ENCODE results near the gene TMEM242. TPM values are rescaled to one million over a fixed set of nuclear protein-coding genes. Genes with fewer than 3 reads are reported as not detected.

Gene TMEM242
- total and polyA plus RNA-seq, 2 of the 13 experiments (the other 11 are each of a cell fraction or from before 2014, with no cell fraction given), result 5.6 to 11.1 TPM

DNA sequence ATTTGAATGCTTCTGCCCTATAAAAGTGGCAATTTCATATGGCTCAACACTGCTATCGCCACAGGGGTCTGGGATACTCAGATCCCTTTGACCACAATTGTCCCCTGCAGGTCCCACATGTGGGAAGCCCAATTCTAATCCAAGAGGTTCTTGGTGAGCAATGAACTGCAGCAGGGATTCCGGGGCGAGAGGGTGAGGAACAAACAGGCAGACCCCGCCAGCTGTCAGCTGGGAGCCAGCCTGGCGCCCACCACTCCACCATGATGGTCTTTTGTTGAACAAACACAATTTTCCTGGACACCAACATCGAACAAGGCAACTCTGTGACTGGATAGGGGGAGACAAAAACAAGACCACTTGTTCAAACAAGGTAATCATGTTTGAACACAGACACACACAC is 80.5 kb downstream of the TMEM242 start:
- Histone ChIP-seq H3K36me3 (replicated peaks in 1 of 2; ENCODE audit: control insufficient read depth in 1 of 2, insufficient read depth in 2 of 2, low read length in 2 of 2) (no peaks in the 10 kb centered on the region), H3K27ac (ENCODE audit: extremely low read length, insufficient read depth, low read length) (no peak overlapping the region), H4K20me1 (ENCODE audit: insufficient read depth, low read length) (no peaks in the 10 kb centered on the region), H3K27me3 (ENCODE audit: control insufficient read depth in 1 of 2, insufficient read depth in 2 of 2, low read length in 2 of 2) (peaks cover 6 to 61% of the 10 kb centered on the region in 2 experiments; a peak in 3 of 5 replicates), H2AFZ (ENCODE audit: low read length) (no peak overlapping the region), H3K4me1 (ENCODE audit: insufficient read depth, low read length) (peaks cover 13% of the 10 kb centered on the region), H3K4me3 (replicated peaks in 1 of 3; ENCODE audit: insufficient read depth in 1 of 3, low read depth in 2 of 3, low read length in 3 of 3) (no peak overlapping the region), H3K79me2 (ENCODE audit: insufficient read depth, low read length) (no peaks in the 10 kb centered on the region), H3K9ac (ENCODE audit: insufficient read depth, low read depth, low read length) (no peak overlapping the region), H3K9me3 (ENCODE audit: low read length) (no peaks in the 10 kb centered on the region), H3K4me2 (ENCODE audit: low read depth, low read length) (no peak overlapping the region)
- no peak for FAIRE-seq
- no TSS peak for BruUV-seq (replicated peaks)
- TF ChIP-seq JUND (CRISPR knock-in tag; IDR thresholded peaks at IDR 0.05), result no peak
- TF ChIP-seq ZNF510 (CRISPR knock-in tag; IDR thresholded peaks at IDR 0.05; ENCODE audit: low read depth), result no peak
- TF ChIP-seq ZNF230 (CRISPR knock-in tag; IDR thresholded peaks at IDR 0.05), result no peak
- TF ChIP-seq ZNF772 (CRISPR knock-in tag; IDR thresholded peaks at IDR 0.05), result no peak
- TF ChIP-seq KDM2A (CRISPR knock-in tag; IDR thresholded peaks at IDR 0.05; ENCODE audit: borderline replicate concordance, low read depth), result no peak
- TF ChIP-seq ZNF737 (CRISPR knock-in tag; IDR thresholded peaks at IDR 0.05; ENCODE audit: borderline replicate concordance), result no peak
- TF ChIP-seq ZNF558 (CRISPR knock-in tag; IDR thresholded peaks at IDR 0.05; ENCODE audit: borderline replicate concordance), result no peak
- no peak for TF ChIP-seq ZNF225 (CRISPR knock-in tag; IDR thresholded peaks at IDR 0.05)
- no peak for TF ChIP-seq ZNF383 (CRISPR knock-in tag; IDR thresholded peaks at IDR 0.05; ENCODE audit: borderline replicate concordance)
- no peak for TF ChIP-seq HMGA1 (CRISPR knock-in tag; conservative IDR thresholded peaks at IDR 0.05)
- TF ChIP-seq NR2F6 (IDR thresholded peaks at IDR 0.05), result no peak
- no peak for TF ChIP-seq NR2F6 (CRISPR knock-in tag; IDR thresholded peaks at IDR 0.05)
- no peak for TF ChIP-seq MYNN (CRISPR knock-in tag; IDR thresholded peaks at IDR 0.05; ENCODE audit: low read depth)
- no peak for TF ChIP-seq KLF15 (CRISPR knock-in tag; IDR thresholded peaks at IDR 0.05; ENCODE audit: borderline replicate concordance)
- TF ChIP-seq WIZ (CRISPR knock-in tag; IDR thresholded peaks at IDR 0.05), result no peak
- TF ChIP-seq, protein P1, sequence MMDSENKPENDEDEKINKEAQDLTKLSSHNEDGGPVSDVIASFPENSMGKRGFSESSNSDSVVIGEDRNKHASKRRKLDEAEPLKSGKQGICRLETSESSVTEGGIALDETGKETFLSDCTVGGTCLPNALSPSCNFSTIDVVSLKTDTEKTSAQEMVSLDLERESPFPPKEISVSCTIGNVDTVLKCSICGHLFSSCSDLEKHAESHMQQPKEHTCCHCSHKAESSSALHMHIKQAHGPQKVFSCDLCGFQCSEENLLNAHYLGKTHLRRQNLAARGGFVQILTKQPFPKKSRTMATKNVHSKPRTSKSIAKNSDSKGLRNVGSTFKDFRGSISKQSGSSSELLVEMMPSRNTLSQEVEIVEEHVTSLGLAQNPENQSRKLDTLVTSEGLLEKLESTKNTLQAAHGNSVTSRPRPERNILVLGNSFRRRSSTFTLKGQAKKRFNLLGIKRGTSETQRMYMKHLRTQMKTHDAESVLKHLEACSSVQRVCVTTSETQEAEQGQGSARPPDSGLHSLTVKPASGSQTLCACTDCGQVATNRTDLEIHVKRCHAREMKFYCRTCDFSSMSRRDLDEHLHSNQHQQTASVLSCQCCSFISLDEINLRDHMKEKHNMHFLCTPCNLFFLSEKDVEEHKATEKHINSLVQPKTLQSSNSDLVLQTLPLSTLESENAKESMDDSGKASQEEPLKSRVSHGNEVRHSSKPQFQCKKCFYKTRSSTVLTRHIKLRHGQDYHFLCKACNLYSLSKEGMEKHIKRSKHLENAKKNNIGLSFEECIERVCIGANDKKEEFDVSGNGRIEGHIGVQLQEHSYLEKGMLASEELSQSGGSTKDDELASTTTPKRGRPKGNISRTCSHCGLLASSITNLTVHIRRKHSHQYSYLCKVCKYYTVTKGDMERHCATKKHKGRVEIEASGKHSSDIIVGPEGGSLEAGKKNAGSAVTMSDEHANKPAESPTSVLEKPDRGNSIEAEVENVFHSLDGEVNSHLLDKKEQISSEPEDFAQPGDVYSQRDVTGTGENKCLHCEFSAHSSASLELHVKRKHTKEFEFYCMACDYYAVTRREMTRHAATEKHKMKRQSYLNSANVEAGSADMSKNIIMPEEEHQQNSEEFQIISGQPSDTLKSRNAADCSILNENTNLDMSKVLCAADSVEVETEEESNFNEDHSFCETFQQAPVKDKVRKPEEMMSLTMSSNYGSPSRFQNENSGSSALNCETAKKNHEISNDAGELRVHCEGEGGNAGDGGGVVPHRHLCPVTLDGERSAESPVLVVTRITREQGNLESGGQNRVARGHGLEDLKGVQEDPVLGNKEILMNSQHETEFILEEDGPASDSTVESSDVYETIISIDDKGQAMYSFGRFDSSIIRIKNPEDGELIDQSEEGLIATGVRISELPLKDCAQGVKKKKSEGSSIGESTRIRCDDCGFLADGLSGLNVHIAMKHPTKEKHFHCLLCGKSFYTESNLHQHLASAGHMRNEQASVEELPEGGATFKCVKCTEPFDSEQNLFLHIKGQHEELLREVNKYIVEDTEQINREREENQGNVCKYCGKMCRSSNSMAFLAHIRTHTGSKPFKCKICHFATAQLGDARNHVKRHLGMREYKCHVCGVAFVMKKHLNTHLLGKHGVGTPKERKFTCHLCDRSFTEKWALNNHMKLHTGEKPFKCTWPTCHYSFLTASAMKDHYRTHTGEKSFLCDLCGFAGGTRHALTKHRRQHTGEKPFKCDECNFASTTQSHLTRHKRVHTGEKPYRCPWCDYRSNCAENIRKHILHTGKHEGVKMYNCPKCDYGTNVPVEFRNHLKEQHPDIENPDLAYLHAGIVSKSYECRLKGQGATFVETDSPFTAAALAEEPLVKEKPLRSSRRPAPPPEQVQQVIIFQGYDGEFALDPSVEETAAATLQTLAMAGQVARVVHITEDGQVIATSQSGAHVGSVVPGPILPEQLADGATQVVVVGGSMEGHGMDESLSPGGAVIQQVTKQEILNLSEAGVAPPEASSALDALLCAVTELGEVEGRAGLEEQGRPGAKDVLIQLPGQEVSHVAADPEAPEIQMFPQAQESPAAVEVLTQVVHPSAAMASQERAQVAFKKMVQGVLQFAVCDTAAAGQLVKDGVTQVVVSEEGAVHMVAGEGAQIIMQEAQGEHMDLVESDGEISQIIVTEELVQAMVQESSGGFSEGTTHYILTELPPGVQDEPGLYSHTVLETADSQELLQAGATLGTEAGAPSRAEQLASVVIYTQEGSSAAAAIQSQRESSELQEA (CRISPR knock-in tag; IDR thresholded peaks at IDR 0.05; ENCODE audit: not compliant biosample characterization), result no peak
- TF ChIP-seq ZNF615 (CRISPR knock-in tag; IDR thresholded peaks at IDR 0.05; ENCODE audit: borderline replicate concordance), result no peak
- TF ChIP-seq ZSCAN22 (CRISPR knock-in tag; IDR thresholded peaks at IDR 0.05), result no peak
- in situ Hi-C loops (cut with HindIII; ENCODE audit: extremely low pct_ligation_motif_present, low pct_unique_long_range_greater_than_20kb), result no loop called here
- intact Hi-C loops (cut with micrococcal nuclease; ENCODE audit: unreplicated experiment), result no loop called here
- POLR2A ChIA-PET, result no interaction called here
- CTCF ChIA-PET (ENCODE audit: low intra/inter-chr PET ratio, low total read pairs), result no interaction called here
- 41% methylated on average over 6 of the region's 6 CpGs for WGBS (ENCODE audit: low lambda C conversion rate)
- no peak for ATAC-seq
- no peak for DNase-seq (ENCODE audit: low spot score)
